K562 (cell line): ENCODE results near the gene EPB41L1. TPM values are rescaled to one million over a fixed set of nuclear protein-coding genes. Genes with fewer than 3 reads are reported as not detected.

Source experiments
- ATAC-seq: fragments of 200-7000 bp; cut with Tn5 transposase; 3 replicates; pipeline ENCODE4 v1.9.1; 2020; ENCODE audit warnings: moderate library complexity
- BruUV-seq: library from RNA; stranded (reverse); fragments of 400-500 nt; replicated peaks from 2 replicates; lab custom pipeline; 2021; lab: Mats Ljungman, UMichigan
- CTCF ChIA-PET: fragments of 300-600 bp; formaldehyde crosslinking; extraction: SDS; loops from one replicate; lab custom pipeline; 2021; ENCODE audit warnings: low intra/inter-chr PET ratio; lab: Yijun Ruan, JAX
- POLR2A ChIA-PET: fragments of 300-600, 350-650 bp; sonication (Branson Sonifier 250); formaldehyde crosslinking; extraction: SDS; loops from one replicate; lab custom pipeline; 2021; ENCODE audit warnings: antibody characterized with exemption, inconsistent platforms; lab: Yijun Ruan, JAX
- DNase-seq, 4 experiments: peaks; one replicate each; pipeline versions ENCODE4 v3.0.0 to v3.0.0-alpha.2; 2011 to 2018; ENCODE audit warnings: low spot score in 3 of 4, mixed read lengths in 3 of 4; ENCODE audit errors: extremely low read depth in 1 of 4
- FAIRE-seq: peaks from 2 replicates; lab custom pipeline; 2011; peaks lifted over from hg19 to GRCh38; lab: Jason Lieb, UNC
- H2AFZ ChIP-seq: 2 replicates; pipeline ENCODE4 v1.6.0; 2011; ENCODE audit warnings: low read depth, low read length, control low read depth, inconsistent platforms
- H3K27ac ChIP-seq: fragments of 200-600 bp; 3 replicates; pipeline ENCODE4 v1.8.0; 2011; ENCODE audit warnings: low read depth, mild to moderate bottlenecking, control low read depth, inconsistent platforms, low read length, moderate library complexity, mixed read lengths; ENCODE audit errors: extremely low read depth
- H3K27me3 ChIP-seq, 2 experiments: fragments of 300-600 bp in 1 of 2; 2 replicates in 1 of 2; 3 replicates in 1 of 2; pipeline versions ENCODE4 v1.6.0 to v1.8.0; 2011; ENCODE audit warnings: inconsistent platforms in 2 of 2, low read length in 2 of 2, mild to moderate bottlenecking in 1 of 2, mixed read lengths in 1 of 2, moderate library complexity in 1 of 2; ENCODE audit not compliant: control insufficient read depth in 2 of 2, insufficient read depth in 2 of 2
- H3K36me3 ChIP-seq: fragments of 300-600 bp; 3 replicates; pipeline ENCODE4 v1.8.0; 2011; ENCODE audit warnings: mild to moderate bottlenecking, low read length, inconsistent platforms; ENCODE audit not compliant: control insufficient read depth, insufficient read depth
- H3K4me1 ChIP-seq, 2 experiments: fragments of 200-600 bp in 1 of 2; replicated peaks in 1 of 2; 2 replicates in 1 of 2; 3 replicates in 1 of 2; pipeline versions ENCODE4 v1.5.1 to v1.8.0; 2011; ENCODE audit warnings: inconsistent platforms in 2 of 2, low read length in 2 of 2, mild to moderate bottlenecking in 1 of 2, mixed read lengths in 1 of 2, moderate library complexity in 1 of 2; ENCODE audit not compliant: control insufficient read depth in 2 of 2, insufficient read depth in 2 of 2
- H3K4me2 ChIP-seq: 2 replicates; pipeline ENCODE4 v1.6.1; 2011; ENCODE audit warnings: low read length, control low read depth, inconsistent platforms, mixed read lengths; ENCODE audit not compliant: insufficient read depth
- H3K4me3 ChIP-seq: fragments of 200-600 bp; sonication (generic), shearing (Covaris generic); 2 replicates; pipeline ENCODE4 v1.5.1; 2016; ENCODE audit warnings: control low read depth, inconsistent platforms
- H3K79me2 ChIP-seq: fragments of 200-600 bp; 3 replicates; pipeline ENCODE4 v1.8.0; 2011; ENCODE audit warnings: low read length, inconsistent platforms; ENCODE audit not compliant: control insufficient read depth, insufficient read depth
- H3K9ac ChIP-seq, 2 experiments: 2 replicates each; pipeline versions ENCODE4 v1.6.0 to v1.6.1; 2011; ENCODE audit warnings: low read depth in 2 of 2, low read length in 2 of 2, control low read depth in 1 of 2, inconsistent platforms in 1 of 2, mild to moderate bottlenecking in 1 of 2, mixed read lengths in 1 of 2; ENCODE audit not compliant: insufficient read depth in 1 of 2
- H3K9me1 ChIP-seq: one replicate; pipeline ENCODE4 v1.6.0; 2011; ENCODE audit warnings: inconsistent platforms, mild to moderate bottlenecking, low read length, moderate library complexity; ENCODE audit not compliant: control insufficient read depth, insufficient read depth
- H3K9me3 ChIP-seq: replicated peaks from 2 replicates; pipeline ENCODE4 v1.5.1; 2011; ENCODE audit warnings: low read depth, low read length, inconsistent platforms; ENCODE audit not compliant: control insufficient read depth, insufficient read depth
- H4K20me1 ChIP-seq: replicated peaks from 2 replicates; pipeline ENCODE4 v1.6.1; 2011; ENCODE audit warnings: low read length, inconsistent platforms, mixed read lengths; ENCODE audit not compliant: control insufficient read depth, insufficient read depth
- NFE2 ChIP-seq: IDR thresholded peaks from 2 replicates; pipeline ENCODE4 v1.6.1; 2014; ENCODE audit warnings: antibody characterized with exemption, low read depth
- NFXL1 ChIP-seq: fragments of 450-650 bp; formaldehyde crosslinking; IDR thresholded peaks from 2 replicates; pipeline ENCODE4 v1.4.0; 2021; ENCODE audit warnings: mild to moderate bottlenecking
- RAD21 ChIP-seq, 2 experiments: fragments of 250-450 bp in 1 of 2; fragments of 450-650 bp in 1 of 2; sonication (Bioruptor Pico) in 1 of 2; formaldehyde crosslinking in 1 of 2; IDR thresholded peaks in 1 of 2; conservative IDR thresholded peaks in 1 of 2; 2 replicates each; pipeline versions ENCODE4 v1.4.0 to v1.8.0; 2020 to 2022; ENCODE audit warnings: mild to moderate bottlenecking in 2 of 2, moderate library complexity in 1 of 2
- SMARCE1 ChIP-seq: fragments of 450-650 bp; IDR thresholded peaks from 2 replicates; pipeline ENCODE4 v1.7.1; 2016; ENCODE audit warnings: mild to moderate bottlenecking
- WGBS: fragments of 100-300 bp; shearing (Covaris generic); methylation state at CpG from one replicate; pipeline ENCODE4 v1.1.6; 2016; ENCODE audit warnings: low coverage, mixed read lengths; ENCODE audit not compliant: insufficient coverage; ENCODE audit errors: missing lambda C conversion rate; 5-methylcytosine and 5-hydroxymethylcytosine counted together
- in situ Hi-C: fragments of 300-500 bp; cut with MboI; formaldehyde crosslinking; loops from 4 replicates; pipeline ENCODE4 v1.15.0; 2018; ENCODE audit warnings: inconsistent platforms, mixed read lengths
- intact Hi-C: fragments of 100-400 bp; cut with micrococcal nuclease; formaldehyde crosslinking; loops from 2 replicates; pipeline ENCODE4 v1.14.2; 2022
- polyA plus RNA-seq, 8 experiments: library from polyadenylated mRNA; depleted of rRNA in 4 of 8; stranded (reverse) in 5 of 8; unstranded in 3 of 8; fragments of >200 nt; fragmentation: Nextera tagmentation in 2 of 8; fragmentation: Illumina TruSeq in 1 of 8; extraction: Ambion mirVana in 2 of 8; extraction: Trizol in 1 of 8; gene quantifications; 2 replicates each; pipeline versions ENCODE4 v1.2.1 to v1.2.3, GENCODE V29; 2011 to 2014; ENCODE audit warnings: inconsistent platforms in 1 of 8, missing spikeins in 1 of 8
- total RNA-seq, 7 experiments: library from RNA; depleted of rRNA in 6 of 7; stranded (reverse); fragments of >200 nt in 6 of 7; fragmentation: Illumina TruSeq in 2 of 7; extraction: Trizol in 2 of 7; gene quantifications; 2 replicates each; pipeline versions ENCODE4 v1.2.1 to v1.2.3, GENCODE V29; 2011 to 2021; ENCODE audit warnings: low replicate concordance in 1 of 7
- TF ChIP-seq, protein P1 (sequence below): fragments of 450-650 bp; formaldehyde crosslinking; conservative IDR thresholded peaks from 2 replicates; pipeline ENCODE4 v1.4.0; 2022; ENCODE audit warnings: mild to moderate bottlenecking, missing genetic modification characterization
- TF ChIP-seq, protein P2 (sequence below), 2 experiments: IDR thresholded peaks in 1 of 2; conservative IDR thresholded peaks in 1 of 2; 2 replicates each; pipeline ENCODE4 v1.6.1; 2016; ENCODE audit warnings: low read depth in 2 of 2, mild to moderate bottlenecking in 1 of 2, missing compliant biosample characterization in 1 of 2, missing genetic modification characterization in 1 of 2, moderate library complexity in 1 of 2

Gene EPB41L1
- total and polyA plus RNA-seq, 9 of the 15 experiments (the other 6 are each of a cell fraction or from before 2014, with no cell fraction given), result 0.11 to 4.3 (median 1.3) TPM

DNA sequence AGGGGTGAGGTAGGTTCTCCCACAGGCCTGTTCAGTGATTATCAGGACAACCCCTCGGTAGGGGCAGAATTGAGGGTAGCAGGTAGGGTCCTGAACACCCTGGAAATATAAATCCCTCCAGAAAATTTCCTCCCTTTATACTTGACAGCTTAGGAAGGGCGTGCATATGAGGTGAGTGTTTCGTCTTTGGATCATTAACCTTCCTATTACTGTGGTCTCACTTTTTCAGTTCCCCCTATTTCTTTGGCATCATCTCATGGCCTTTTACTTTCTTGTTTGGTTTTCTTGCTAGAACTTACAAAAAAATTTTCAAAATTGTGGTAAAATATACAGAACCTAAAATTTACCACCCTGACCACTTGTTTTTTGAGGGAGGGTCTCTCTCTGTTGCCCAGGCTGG is 18.7 kb upstream of the EPB41L1 start:
- ATAC-seq, result no peak
- Histone ChIP-seq H3K9ac (no peak overlapping the region), H3K9me3 (no peaks in the 10 kb centered on the region), H3K27ac (no peak overlapping the region), H3K79me2 (no peaks in the 10 kb centered on the region), H3K4me3 (no peak overlapping the region), H4K20me1 (no peaks in the 10 kb centered on the region), H3K4me2 (no peak overlapping the region), H3K36me3 (no peaks in the 10 kb centered on the region), H3K4me1 (peaks cover 0 to 4% of the 10 kb centered on the region in 2 experiments; a peak in 2 of 5 replicates), H3K27me3 (no peaks in the 10 kb centered on the region), H2AFZ (no peak overlapping the region), H3K9me1 (no peaks in the 10 kb centered on the region)
- intact Hi-C loops, result loop anchor here (5.0 kb wide), 1 partner anchor 39 kb away; no protein-coding TSS in a partner anchor
- TF ChIP-seq NFE2, result no peak
- TF ChIP-seq, protein P1, sequence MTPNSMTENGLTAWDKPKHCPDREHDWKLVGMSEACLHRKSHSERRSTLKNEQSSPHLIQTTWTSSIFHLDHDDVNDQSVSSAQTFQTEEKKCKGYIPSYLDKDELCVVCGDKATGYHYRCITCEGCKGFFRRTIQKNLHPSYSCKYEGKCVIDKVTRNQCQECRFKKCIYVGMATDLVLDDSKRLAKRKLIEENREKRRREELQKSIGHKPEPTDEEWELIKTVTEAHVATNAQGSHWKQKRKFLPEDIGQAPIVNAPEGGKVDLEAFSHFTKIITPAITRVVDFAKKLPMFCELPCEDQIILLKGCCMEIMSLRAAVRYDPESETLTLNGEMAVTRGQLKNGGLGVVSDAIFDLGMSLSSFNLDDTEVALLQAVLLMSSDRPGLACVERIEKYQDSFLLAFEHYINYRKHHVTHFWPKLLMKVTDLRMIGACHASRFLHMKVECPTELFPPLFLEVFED (CRISPR knock-in tag), result no peak
- no peak for TF ChIP-seq SMARCE1
- TF ChIP-seq RAD21 (CRISPR knock-in tag; conservative IDR thresholded peaks at IDR 0.05 in 1 of 2, IDR thresholded peaks at IDR 0.05 in 1 of 2), result no peak
- no peak for TF ChIP-seq NFXL1 (CRISPR knock-in tag)
- TF ChIP-seq, protein P2, sequence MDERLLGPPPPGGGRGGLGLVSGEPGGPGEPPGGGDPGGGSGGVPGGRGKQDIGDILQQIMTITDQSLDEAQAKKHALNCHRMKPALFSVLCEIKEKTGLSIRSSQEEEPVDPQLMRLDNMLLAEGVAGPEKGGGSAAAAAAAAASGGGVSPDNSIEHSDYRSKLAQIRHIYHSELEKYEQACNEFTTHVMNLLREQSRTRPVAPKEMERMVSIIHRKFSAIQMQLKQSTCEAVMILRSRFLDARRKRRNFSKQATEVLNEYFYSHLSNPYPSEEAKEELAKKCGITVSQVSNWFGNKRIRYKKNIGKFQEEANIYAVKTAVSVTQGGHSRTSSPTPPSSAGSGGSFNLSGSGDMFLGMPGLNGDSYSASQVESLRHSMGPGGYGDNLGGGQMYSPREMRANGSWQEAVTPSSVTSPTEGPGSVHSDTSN (CRISPR knock-in tag; IDR thresholded peaks at IDR 0.05; ENCODE audit: low read depth), result no peak
- TF ChIP-seq, protein P2 (tag; conservative IDR thresholded peaks at IDR 0.05; ENCODE audit: low read depth), result no peak
- CTCF ChIA-PET, result interaction anchor here (8.0 kb wide), 1 partner anchor 141 kb away, joined by 205 read pairs; no protein-coding TSS in a partner anchor
- no peak for FAIRE-seq
- 41% methylated on average over 3 of the region's 3 CpGs for WGBS
- BruUV-seq, result no TSS peak
- no peak for DNase-seq
- POLR2A ChIA-PET, result interaction anchor here (0.6 kb wide), 1 partner anchor 100 kb away, joined by 3 read pairs; the partner anchor contains the start of gene AAR2
- in situ Hi-C loops, result loop anchor here (5.0 kb wide), 1 partner anchor 139 kb away; no protein-coding TSS in a partner anchor
